Epithelial cell of alveolus of lung (primary cell): ENCODE measurements around the gene ABCD3. TPM values are rescaled to one million over a fixed set of nuclear protein-coding genes. Genes with fewer than 3 reads are reported as not detected.

ENCODE experiments used
- total RNA-seq: library from RNA; depleted of rRNA; stranded (reverse); fragments of >200 nt; gene quantifications from 2 replicates; pipeline ENCODE4 v1.2.1, GENCODE V29; 2015

The ABCD3 gene
- 18.0 and 22.8 TPM in 2 replicates for total RNA-seq

DNA sequence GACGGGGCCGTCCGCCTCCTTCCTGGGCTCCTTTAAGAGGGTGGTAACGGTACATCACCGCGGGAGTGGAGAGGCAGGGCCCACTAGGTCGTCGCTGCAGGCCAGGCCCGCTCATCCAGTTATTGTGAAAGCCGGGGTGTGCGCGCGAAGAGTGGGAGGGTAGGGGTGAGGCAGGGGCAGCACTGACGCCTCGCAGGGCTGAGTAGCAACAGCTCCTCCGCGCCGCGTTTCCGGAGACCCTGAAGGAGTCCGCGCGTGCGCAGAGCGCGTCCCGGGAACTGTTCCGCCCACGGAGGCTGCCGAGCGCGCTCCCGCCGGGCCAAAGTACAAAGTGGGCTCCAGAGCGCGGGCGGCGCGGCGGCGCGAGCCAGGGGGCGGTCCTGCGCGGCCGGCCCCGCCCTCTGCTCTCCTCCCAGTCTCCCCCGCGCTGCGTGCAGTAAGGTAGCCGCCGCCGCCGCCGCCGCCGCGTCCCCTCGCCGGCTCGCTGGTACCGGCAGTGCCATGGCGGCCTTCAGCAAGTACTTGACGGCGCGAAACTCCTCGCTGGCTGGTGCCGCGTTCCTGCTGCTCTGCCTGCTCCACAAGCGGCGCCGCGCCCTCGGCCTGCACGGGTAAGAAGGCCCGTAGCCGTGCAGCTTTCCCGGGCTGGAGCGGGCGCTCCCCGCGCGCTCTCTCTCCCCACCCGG is at the start of gene ABCD3:
TSS of gene ABCD3 (plus strand) at position 412 of the 686 bp plus-strand sequence. CDS start at position 502, 90 bp downstream.

DNA sequence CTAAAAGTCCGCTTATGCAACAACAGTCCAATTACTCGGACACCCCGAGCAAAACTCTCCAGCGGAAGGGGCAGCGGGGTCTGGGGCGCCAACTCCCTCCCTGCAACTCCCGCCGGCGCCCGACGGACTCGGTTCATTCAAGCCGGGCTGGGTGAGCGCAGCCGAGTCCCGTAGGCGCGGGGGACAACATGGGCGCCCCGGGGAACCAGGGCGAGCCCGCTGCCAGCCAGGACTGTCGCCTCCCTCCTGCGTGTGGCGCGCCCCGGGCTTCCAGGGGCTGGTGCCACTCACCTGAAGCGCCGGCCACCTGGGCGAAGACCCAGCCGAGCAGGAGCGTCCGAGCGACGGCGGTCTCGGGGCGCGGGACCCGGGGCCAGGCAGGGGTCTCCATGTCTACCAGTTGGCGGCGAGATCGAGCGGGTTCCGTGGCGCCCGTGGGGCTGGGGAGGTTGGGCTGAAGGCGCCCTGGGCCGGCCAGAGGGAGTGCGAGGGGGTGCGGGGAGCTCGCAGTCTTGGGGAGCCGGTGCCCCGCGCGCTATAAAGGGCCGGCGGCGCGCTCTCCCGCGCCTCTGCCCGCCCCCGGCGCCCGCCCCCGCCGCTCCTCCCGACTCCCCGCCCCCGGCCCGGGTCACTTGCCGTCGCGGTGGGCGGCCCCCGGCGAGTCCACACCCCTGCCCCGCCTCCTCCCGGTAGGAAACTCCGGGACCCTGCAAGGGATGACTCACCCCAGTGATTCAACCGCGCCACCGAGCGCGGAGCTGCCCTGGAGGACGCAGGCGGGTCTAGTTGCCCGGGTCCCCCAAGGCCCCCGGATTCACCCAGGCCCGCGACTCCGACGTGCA is 123.3 kb downstream of the ABCD3 start, which contains the start of gene F3:
TSS of gene F3 (minus strand) at position 514 of the 842 bp plus-strand sequence. CDS start at position 391, 123 bp downstream.

Other genes starting within 250 kb of the ABCD3 start
- 5.4 and 15.0 TPM in 2 replicates for gene ARHGAP29, start 180.8 kb upstream of the ABCD3 start, total RNA-seq
- gene F3, start 123.4 kb downstream of the ABCD3 start, total RNA-seq = 11.8 and 123 TPM in 2 replicates